ENCODE results near the gene FAM156A.
"Not testable (repeated sequence)": the region's sequence is repeated elsewhere in the genome, so short reads cannot be mapped to it uniquely, and the experiment has no call there.

The FAM156A gene

GRCh38 chrX:52933213-52933612 lies 25.1 kb downstream of the FAM156A start:
- H3K27me3 ChIP-seq (ENCODE audit: insufficient read depth, low read length) = no peaks in the 10 kb centered on the region
- no peak overlapping the region for H3K9ac ChIP-seq (ENCODE audit: low read depth, low read length)
- peaks cover 4% of the 10 kb centered on the region; the same call in 1 of the 2 replicates for H3K4me1 ChIP-seq (ENCODE audit: insufficient read depth, low read length)
- H3K4me3 ChIP-seq (ENCODE audit: low read length) = no peak overlapping the region
- no peaks in the 10 kb centered on the region for H3K9me3 ChIP-seq (ENCODE audit: insufficient read depth, low read depth, low read length)
- no peaks in the 10 kb centered on the region for H3K36me3 ChIP-seq (ENCODE audit: insufficient read depth, low read length)
- H3K27ac ChIP-seq (ENCODE audit: low read depth, low read length) = no peak overlapping the region
- WGBS = 93% methylated on average over 2 of the region's 2 CpGs

- H3K27me3 ChIP-seq (ENCODE audit: insufficient read depth, low read length); H3K9ac ChIP-seq (ENCODE audit: low read depth, low read length); H3K9me3 ChIP-seq (ENCODE audit: insufficient read depth, low read depth, low read length); H3K4me3 ChIP-seq (ENCODE audit: low read length); H3K36me3 ChIP-seq (ENCODE audit: insufficient read depth, low read length); H3K27ac ChIP-seq (ENCODE audit: low read depth, low read length); H3K4me1 ChIP-seq (ENCODE audit: insufficient read depth, low read length): not testable (repeated sequence)
- WGBS = 88% methylated on average over 4 of the region's 6 CpGs
These were observed 28.1 kb downstream of the FAM156A start for GRCh38 chrX:52930214-52930613.

DNA sequence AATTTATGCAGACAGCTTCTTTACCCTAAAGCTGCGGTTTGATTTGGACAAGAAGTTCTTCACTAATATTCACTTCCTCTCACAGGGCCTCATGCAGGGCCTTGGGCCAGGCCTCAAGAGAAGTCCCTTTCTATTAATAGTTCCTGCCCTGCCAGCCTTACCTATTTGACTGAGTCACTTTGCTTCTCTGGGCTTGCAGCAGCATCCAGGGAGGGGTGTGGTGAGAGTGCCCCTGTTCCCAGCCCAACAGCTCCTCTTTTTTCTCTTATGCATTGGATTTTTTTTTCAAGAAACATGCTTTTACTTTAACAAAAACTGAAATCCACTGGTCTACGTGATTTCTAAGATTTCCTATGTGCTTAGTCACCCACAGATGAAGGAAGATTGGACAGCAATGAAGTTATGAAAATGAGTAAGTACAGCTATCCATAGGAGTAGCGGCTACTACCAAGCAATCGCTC lies 34.5 kb downstream of the FAM156A start:
- Histone ChIP-seq H3K27ac (ENCODE audit: low read depth, low read length) (no peak overlapping the region), H3K4me3 (ENCODE audit: low read length) (no peak overlapping the region), H3K9me3 (ENCODE audit: insufficient read depth, low read depth, low read length) (no peaks in the 10 kb centered on the region), H3K36me3 (ENCODE audit: insufficient read depth, low read length) (no peaks in the 10 kb centered on the region), H3K27me3 (ENCODE audit: insufficient read depth, low read length) (no peaks in the 10 kb centered on the region), H3K9ac (ENCODE audit: low read depth, low read length) (no peak overlapping the region), H3K4me1 (ENCODE audit: insufficient read depth, low read length) (0 out of 2 replicates have a peak, but pooled peaks cover 3% of the 10 kb centered on the region)
- WGBS = 93% methylated on average over 3 of the region's 4 CpGs

DNA sequence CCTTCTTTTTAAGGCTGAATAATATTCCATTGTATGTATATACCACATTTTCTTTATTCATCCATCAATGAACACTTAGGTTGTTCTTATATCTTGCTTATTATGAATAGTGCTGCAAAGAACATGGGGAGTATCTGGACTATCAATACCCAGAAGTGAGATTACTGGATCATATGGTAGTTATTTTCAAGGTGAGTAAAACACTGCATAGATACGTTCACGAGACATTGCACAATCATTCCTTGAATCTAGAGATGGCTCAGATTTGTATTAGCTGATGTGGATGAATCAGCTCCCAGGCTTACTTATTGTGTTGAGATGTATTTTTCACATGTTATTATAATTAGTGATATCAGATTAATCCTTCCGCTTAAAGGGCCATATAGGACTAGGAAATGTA lies 43.6 kb downstream of the FAM156A start:
- H3K4me3 ChIP-seq (ENCODE audit: low read length); H3K9me3 ChIP-seq (ENCODE audit: insufficient read depth, low read depth, low read length); H3K4me1 ChIP-seq (ENCODE audit: insufficient read depth, low read length); H3K27me3 ChIP-seq (ENCODE audit: insufficient read depth, low read length); H3K36me3 ChIP-seq (ENCODE audit: insufficient read depth, low read length); H3K9ac ChIP-seq (ENCODE audit: low read depth, low read length); H3K27ac ChIP-seq (ENCODE audit: low read depth, low read length): not testable (repeated sequence)
- WGBS = no CpG with 5 or more reads among the region's 3 CpGs

DNA sequence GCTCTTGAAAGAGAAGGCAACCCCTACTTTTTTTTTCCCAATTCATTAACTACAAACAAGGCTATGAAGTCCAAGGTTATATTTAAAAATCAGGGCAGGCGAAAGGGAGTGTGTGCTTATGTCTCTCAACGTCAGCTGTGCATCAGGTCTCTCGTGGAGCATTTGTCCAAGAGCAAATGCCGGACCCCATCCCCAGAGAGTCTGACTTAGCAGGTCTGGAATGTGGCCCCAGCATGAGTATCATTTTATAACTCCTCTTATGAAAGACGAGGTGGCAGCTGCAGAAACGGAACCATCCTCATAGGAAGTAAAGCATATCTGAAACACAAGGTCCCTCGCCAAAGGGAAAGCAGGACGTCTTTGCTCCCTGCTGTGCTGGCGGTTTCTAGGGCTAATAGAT lies 44.6 kb downstream of the FAM156A start:
- not testable (repeated sequence) for H3K27ac ChIP-seq (ENCODE audit: low read depth, low read length); H3K9ac ChIP-seq (ENCODE audit: low read depth, low read length); H3K4me3 ChIP-seq (ENCODE audit: low read length); H3K36me3 ChIP-seq (ENCODE audit: insufficient read depth, low read length); H3K9me3 ChIP-seq (ENCODE audit: insufficient read depth, low read depth, low read length); H3K4me1 ChIP-seq (ENCODE audit: insufficient read depth, low read length); H3K27me3 ChIP-seq (ENCODE audit: insufficient read depth, low read length)
- no CpG with 5 or more reads among the region's 9 CpGs for WGBS

GRCh38 chrX:52909313-52909969 lies 48.9 kb downstream of the FAM156A start:
- no CpG with 5 or more reads among the region's 12 CpGs for WGBS
- not testable (repeated sequence) for H3K36me3 ChIP-seq (ENCODE audit: insufficient read depth, low read length); H3K9ac ChIP-seq (ENCODE audit: low read depth, low read length); H3K27me3 ChIP-seq (ENCODE audit: insufficient read depth, low read length); H3K9me3 ChIP-seq (ENCODE audit: insufficient read depth, low read depth, low read length); H3K4me1 ChIP-seq (ENCODE audit: insufficient read depth, low read length); H3K4me3 ChIP-seq (ENCODE audit: low read length); H3K27ac ChIP-seq (ENCODE audit: low read depth, low read length)

DNA sequence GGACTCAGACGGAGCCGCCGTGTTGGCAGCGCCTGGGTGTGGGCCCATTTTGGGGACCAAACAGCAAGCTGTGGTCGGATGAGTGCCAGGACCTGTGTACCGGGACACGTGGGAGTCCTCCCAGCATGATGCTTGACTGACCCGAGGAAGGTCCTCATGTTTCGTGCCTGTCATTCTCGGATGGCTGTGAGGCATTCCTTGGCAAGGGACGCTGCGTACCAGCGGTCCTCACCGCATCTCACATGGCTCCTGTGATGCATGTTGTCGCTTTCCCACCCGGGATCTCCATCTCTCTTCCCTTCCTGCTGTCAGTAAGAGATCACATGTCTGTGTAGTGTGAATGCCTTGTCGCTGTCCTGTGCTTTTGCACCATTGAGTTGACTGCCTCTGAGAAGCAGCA lies 50.4 kb downstream of the FAM156A start:
- not testable (repeated sequence) for H3K27ac ChIP-seq (ENCODE audit: low read depth, low read length); H3K4me1 ChIP-seq (ENCODE audit: insufficient read depth, low read length); H3K9me3 ChIP-seq (ENCODE audit: insufficient read depth, low read depth, low read length); H3K36me3 ChIP-seq (ENCODE audit: insufficient read depth, low read length); H3K9ac ChIP-seq (ENCODE audit: low read depth, low read length); H3K4me3 ChIP-seq (ENCODE audit: low read length); H3K27me3 ChIP-seq (ENCODE audit: insufficient read depth, low read length)
- WGBS = no CpG with 5 or more reads among the region's 17 CpGs

DNA sequence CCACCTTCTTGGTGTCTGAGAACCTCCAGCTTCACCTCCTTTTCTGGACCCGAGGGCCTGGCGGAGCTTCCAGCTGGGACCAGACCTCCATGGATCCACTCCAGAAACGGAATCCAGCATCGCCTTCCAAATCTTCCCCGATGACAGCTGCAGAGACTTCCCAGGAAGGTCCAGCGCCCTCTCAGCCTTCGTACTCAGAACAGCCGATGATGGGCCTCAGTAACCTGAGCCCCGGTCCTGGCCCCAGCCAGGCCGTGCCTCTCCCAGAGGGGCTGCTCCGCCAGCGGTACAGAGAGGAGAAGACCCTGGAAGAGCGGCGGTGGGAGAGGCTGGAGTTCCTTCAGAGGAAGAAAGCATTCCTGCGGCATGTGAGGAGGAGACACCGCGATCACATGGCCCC lies 51.2 kb downstream of the FAM156A start:
- WGBS = no CpG with 5 or more reads among the region's 17 CpGs
- H3K4me3 ChIP-seq (ENCODE audit: low read length); H3K4me1 ChIP-seq (ENCODE audit: insufficient read depth, low read length); H3K27me3 ChIP-seq (ENCODE audit: insufficient read depth, low read length); H3K9me3 ChIP-seq (ENCODE audit: insufficient read depth, low read depth, low read length); H3K36me3 ChIP-seq (ENCODE audit: insufficient read depth, low read length); H3K9ac ChIP-seq (ENCODE audit: low read depth, low read length); H3K27ac ChIP-seq (ENCODE audit: low read depth, low read length): not testable (repeated sequence)

GRCh38 chrX:52906072-52906471 lies 52.2 kb downstream of the FAM156A start:
- no CpG with 5 or more reads among the region's 4 CpGs for WGBS
- H3K27me3 ChIP-seq (ENCODE audit: insufficient read depth, low read length); H3K9me3 ChIP-seq (ENCODE audit: insufficient read depth, low read depth, low read length); H3K27ac ChIP-seq (ENCODE audit: low read depth, low read length); H3K9ac ChIP-seq (ENCODE audit: low read depth, low read length); H3K36me3 ChIP-seq (ENCODE audit: insufficient read depth, low read length); H3K4me3 ChIP-seq (ENCODE audit: low read length); H3K4me1 ChIP-seq (ENCODE audit: insufficient read depth, low read length): not testable (repeated sequence)

GRCh38 chrX:52905531-52905930 lies 52.8 kb downstream of the FAM156A start:
- H3K9me3 ChIP-seq (ENCODE audit: insufficient read depth, low read depth, low read length); H3K27me3 ChIP-seq (ENCODE audit: insufficient read depth, low read length); H3K27ac ChIP-seq (ENCODE audit: low read depth, low read length); H3K36me3 ChIP-seq (ENCODE audit: insufficient read depth, low read length); H3K4me3 ChIP-seq (ENCODE audit: low read length); H3K9ac ChIP-seq (ENCODE audit: low read depth, low read length); H3K4me1 ChIP-seq (ENCODE audit: insufficient read depth, low read length): not testable (repeated sequence)
- no CpG with 5 or more reads among the region's 10 CpGs for WGBS
